Epithelial cell of esophagus (primary cell): Measurements from ENCODE around the gene CHMP1A.
A peak's percentile ranks its signal among the peaks of the same experiment; 100 is the strongest.

Experiments used
- DNase-seq: peaks from one replicate; pipeline ENCODE4 v3.0.0; 2010; ENCODE audit warnings: low read depth
- H3K4me3 ChIP-seq: 2 replicates; pipeline ENCODE4 v1.5.1; 2011; ENCODE audit warnings: mild to moderate bottlenecking, low read length, control low read depth
- TF ChIP-seq, protein P1 (sequence below): IDR thresholded peaks from 2 replicates; pipeline ENCODE4 v1.5.1; 2011; ENCODE audit warnings: low read depth, mild to moderate bottlenecking, low read length, control low read depth, inconsistent platforms; ENCODE audit not compliant: insufficient read depth; ENCODE audit errors: missing control alignments

The CHMP1A gene

DNA sequence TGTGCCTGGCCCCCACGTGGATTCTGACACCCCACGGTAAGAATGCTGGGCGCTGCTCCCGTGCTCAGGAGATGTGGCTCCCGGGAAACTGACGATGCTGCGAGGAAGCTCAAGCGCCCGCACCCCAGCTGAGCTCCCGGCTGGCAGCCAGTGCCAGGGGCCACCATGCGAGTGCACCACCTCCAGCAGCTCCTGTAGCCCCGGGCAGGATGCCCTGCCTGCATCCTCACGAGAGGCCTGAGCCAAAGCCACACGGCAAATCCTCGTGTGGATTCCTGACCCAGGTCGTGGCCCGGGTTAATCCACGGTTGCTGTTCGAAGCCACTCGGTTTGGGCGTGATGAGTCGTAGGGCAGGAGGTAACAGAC, 55.6 kb downstream of the CHMP1A start:
- no peak for DNase-seq
- TF ChIP-seq, protein P1, sequence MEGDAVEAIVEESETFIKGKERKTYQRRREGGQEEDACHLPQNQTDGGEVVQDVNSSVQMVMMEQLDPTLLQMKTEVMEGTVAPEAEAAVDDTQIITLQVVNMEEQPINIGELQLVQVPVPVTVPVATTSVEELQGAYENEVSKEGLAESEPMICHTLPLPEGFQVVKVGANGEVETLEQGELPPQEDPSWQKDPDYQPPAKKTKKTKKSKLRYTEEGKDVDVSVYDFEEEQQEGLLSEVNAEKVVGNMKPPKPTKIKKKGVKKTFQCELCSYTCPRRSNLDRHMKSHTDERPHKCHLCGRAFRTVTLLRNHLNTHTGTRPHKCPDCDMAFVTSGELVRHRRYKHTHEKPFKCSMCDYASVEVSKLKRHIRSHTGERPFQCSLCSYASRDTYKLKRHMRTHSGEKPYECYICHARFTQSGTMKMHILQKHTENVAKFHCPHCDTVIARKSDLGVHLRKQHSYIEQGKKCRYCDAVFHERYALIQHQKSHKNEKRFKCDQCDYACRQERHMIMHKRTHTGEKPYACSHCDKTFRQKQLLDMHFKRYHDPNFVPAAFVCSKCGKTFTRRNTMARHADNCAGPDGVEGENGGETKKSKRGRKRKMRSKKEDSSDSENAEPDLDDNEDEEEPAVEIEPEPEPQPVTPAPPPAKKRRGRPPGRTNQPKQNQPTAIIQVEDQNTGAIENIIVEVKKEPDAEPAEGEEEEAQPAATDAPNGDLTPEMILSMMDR, result no peak
- no peak overlapping the region for H3K4me3 ChIP-seq

DNA sequence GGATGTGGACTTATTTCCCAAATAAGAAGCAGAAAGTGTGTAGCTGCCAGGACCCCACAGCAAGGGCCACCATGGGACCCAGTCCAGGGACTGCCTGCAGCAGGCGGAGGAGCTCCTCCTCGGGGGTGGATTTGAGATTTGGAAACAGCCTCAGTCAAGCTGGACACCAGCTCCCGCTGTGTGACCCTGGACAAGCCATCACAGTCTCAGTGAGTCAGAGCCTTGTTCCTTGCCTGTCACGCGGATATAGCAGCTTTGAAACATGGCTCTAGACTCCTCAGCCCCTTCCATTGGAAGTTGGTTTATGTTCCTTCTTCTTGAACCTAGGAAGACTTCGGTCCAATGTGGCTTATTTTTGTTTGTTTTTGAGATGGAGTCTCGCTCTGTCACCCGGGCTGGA, 56.6 kb downstream of the CHMP1A start:
- no peak for DNase-seq
- TF ChIP-seq, protein P1, result no peak
- H3K4me3 ChIP-seq, result no peak overlapping the region

DNA sequence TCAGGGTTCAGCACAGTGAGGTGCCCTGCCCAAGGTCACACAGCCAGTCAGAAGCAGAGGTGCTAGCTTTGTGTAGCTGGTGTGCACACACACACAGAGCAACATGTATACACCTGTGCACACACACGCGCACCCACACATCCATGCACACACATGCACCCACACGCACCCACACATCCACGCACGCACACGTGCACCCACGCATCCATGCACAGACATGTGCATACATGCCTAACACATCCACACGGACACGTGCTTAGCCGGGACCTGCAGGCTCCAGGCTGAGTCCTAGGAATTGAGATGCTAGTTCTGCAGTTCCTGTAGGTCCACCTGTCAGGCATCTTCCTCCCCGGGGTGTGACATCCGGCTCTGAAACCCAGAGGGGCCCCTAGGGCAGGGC, 57.1 kb downstream of the CHMP1A start:
- H3K4me3 ChIP-seq, result no peak overlapping the region
- TF ChIP-seq, protein P1, result no peak

DNA sequence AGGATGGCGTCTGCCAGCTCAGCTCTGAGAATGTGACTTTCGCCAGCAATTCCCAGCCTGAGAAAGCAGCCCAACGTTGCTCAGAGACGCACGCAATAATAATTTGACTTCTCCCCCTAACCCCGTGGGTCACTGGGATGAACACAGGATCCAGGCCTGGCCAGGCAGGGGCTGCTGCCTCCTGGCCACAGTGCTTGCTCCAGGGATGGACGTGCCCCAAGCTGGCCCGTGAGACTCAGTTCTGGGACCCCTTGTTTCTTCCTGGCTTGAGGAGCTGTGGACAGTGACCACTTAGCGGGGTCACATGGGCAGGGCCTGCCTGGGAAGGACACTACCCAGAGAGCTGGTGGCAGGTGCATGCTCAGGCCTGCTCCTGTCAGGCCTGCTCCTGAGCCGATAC, 57.6 kb downstream of the CHMP1A start:
- DNase-seq, result no peak
- no peak overlapping the region for H3K4me3 ChIP-seq
- TF ChIP-seq, protein P1, result no peak

More for the DNA sequence above, 57.1 kb downstream of the CHMP1A start:
- DNase-seq, result peak; percentile 51

DNA sequence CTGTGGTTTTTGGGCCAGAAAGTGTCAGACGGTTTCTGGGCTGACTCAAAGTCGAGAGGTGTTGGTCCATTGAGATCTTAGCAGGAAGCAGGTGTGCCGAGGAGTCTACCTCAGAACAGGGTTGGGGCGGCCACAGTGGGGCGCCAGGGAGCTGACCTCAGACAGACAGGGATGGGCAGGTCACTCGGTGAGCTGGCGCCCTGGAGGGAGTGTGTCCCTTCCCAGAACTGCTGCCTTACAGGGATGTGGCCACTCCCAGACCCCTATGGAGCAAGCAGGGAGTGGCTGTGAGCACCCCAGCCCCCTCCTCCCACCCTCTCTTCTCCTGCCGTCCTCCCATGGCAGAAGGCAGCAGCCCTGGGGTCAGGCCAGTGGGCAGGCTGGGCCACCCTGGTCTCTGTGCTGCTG, 58.1 kb downstream of the CHMP1A start:
- H3K4me3 ChIP-seq, result no peak overlapping the region
- TF ChIP-seq, protein P1, result peak; percentile 51
- peak; percentile 61 for DNase-seq

DNA sequence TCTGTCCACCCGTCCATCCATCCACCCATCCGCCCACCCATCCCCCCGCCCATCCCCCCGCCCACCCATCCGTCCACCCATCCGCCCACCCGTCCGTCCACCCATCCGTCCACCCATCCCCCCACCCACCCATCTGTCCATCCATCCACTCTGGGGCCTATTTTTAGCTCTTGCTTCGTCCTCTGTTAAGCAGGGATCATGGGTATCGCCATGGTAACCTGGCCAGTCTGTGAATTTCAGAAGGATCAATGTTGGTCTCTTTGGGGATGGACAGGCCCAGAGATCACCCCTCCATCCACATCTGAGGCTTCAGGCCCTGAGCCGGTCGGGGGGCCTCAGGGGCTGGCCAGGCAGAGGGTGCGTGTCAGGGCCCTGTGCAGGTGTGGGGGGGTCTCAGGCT, 59.3 kb downstream of the CHMP1A start:
- no peak for DNase-seq
- TF ChIP-seq, protein P1, result no peak
- no peak overlapping the region for H3K4me3 ChIP-seq

DNA sequence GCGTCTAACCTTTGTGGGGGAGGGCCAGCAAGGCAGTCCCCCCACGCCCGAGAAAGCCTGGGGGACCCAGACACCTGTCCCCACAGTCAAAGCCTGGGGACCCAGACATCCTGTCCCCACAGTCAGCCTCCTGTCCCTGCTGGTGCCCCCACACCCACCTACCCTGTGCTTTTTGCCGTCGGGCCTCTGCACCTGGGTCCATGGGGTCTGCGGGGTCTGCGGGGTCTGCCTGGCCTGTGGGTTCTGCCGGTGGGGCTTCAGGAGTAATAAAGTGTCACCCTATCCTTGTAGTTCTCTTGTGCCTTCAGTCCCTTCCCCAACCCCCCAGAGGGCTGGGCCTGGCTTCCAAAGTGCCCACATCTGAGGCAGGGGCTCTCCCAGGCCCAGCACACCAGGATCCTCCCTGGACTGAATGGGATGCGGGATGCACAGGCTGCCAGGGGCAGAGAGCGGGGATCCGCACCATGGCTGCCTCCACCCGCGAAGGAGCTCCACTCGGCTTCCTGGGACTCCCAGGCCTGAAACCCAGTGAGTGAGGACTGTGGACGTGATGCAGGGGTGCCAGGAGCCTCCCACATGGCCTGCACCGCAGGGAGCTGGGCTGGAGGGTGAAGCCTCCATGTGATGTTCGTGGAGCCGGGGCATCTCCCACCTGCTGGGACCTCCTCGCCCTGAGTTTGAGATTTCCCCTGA, 60.4 kb downstream of the CHMP1A start:
- no peak for DNase-seq
- H3K4me3 ChIP-seq, result no peak overlapping the region
- TF ChIP-seq, protein P1, result no peak
